Superior temporal gyrus (tissue), 1 donor: ENCODE results near the gene SDK1.

Experiments
- DNase-seq: peaks from one replicate; pipeline ENCODE4 v3.0.0-alpha.2; 2016; ENCODE audit errors: extremely low spot score

SDK1 gene

DNA sequence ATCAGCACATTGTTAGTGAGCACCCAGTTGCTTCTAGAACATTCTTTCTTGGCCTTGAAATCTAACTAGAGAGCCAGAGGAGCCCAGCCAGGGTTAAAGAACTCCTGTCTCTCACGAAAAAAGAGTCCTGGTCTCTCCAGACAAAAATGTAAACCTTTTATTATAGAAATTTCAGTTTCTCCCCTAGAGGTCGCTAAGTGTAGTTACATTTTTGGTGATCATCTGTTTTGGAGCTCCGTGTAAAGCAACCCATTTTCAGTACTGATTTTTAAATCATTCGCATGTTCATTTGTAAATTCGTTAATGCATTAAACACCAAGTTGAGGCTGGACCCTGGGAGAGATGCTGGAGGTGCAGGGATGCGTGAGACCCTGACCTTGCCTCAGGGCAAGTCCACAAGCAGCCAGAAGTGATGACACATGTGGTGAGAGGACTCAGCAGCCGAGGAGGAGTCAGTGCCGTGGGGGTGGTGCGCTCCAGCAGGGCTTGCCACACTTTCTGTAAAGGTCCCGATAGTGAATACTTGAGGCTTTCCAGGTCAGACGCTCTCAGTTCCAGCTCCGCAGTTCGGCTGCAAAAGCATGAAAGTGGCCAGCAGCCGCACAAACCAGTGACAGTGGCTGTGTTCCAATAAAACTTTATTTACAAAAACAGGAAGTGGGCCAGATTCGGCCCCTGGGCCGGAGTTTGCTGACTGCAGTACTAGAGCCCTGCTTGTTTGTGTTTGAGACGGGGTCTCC is 802.5 kb downstream of the SDK1 start:
- DNase-seq, result no peak

DNA sequence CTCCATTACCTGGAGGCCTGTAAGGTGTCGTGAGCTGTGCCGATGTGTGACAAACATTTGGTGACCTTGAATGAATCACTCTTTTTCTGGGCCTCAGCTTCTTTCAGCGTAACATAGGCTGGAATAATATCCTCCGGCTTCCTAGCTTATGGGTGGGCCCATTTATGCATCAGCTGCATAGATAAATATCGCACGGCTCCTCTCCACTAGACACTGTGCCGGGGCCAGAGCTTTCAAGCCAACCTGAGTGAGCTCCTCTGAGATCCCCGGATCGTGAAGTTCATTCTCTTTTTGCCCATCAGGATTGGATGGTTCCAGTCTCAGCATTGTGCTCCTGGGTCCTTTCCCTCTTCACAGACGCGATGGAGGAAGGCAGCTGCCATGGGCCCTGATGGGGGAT is 806.8 kb downstream of the SDK1 start:
- no peak for DNase-seq

DNA sequence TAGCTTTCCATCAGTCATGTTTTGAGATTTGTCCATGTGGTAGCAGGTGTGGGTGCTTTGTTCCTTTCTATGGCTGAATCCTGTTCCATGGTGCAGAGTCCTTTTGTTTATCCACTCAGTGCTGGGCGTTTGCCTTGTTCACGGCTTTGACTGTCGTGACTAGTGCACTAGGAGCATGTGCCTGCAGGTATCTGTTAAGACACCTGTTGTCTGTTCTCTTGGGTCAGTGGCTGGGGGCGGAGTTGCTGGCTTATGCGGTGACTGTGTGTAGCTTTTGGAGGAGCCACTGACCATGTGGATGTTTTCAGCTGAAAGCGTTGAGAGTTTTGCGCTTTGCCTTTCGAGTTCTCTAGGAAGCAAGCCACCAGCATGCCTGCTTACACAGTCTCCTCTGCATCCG is 807.9 kb downstream of the SDK1 start:
- no peak for DNase-seq

DNA sequence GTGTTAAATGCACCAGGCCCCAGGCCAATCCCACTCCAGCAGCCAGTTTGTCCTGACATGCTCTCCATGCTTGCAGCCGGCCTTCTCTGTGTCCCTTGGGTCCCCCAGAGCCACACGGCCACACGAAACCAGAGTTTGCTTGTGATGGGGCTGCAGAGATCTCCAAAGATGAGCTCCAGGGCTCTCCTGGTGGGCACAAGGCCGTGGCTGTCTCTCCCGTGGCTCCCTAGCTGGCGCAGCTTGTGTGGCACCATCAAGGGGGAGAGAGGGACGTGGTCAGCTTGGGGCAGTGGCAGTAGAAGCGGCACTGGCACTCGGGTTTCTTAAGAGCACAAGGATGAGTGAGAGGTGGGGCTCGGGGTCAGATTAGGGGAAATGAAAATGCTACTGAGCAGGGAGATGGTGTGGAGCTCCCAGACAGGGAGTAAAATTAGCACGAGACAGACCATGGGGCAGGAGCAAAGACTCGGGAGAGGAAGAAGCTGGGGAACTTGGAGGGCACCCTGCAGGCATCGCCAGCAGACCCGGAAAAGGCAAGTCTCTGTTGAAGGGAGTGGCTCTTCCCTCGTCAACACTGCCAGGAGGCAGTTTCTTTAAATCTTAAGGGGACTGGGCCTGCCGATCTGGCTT is 808.5 kb downstream of the SDK1 start:
- DNase-seq, result no peak

DNA sequence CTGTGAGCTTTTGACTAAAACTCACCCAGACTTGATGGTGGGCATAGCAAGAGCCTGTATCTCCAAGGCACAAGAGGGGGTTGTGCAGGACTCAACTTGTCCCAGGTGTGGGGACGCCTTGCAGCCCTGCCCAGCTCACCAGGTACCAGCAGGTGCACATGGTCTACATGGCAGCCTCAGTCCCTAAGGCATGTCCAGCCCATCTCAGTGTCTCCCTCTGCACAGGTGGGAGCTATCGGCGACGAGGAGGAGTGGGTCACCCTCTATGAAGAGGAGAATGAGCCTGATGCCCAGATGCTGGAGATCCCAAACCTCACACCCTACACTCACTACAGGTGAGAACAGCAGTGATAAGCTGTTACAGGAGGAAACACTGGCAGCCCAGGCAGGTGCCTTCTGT is 809.4 kb downstream of the SDK1 start:
- no peak for DNase-seq

DNA sequence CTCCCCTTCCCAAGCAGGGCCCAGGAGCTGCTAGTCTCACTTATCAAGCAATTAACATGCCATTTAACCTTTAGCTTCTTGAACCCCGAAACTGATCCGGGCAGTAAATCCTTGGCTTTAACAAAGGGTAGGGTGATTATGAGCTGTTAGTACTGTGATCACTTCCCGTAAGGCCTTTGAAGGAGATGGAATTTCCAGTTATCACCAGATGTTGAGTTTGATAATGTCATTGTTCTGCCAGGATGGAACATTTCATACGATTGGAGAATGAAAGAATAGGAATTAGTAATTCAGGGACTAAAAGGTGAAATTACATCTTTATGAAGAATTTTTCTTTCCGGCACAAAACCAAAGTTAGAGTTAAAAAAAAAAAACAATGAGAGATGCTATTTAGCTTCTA is 810.1 kb downstream of the SDK1 start:
- DNase-seq, result no peak

DNA sequence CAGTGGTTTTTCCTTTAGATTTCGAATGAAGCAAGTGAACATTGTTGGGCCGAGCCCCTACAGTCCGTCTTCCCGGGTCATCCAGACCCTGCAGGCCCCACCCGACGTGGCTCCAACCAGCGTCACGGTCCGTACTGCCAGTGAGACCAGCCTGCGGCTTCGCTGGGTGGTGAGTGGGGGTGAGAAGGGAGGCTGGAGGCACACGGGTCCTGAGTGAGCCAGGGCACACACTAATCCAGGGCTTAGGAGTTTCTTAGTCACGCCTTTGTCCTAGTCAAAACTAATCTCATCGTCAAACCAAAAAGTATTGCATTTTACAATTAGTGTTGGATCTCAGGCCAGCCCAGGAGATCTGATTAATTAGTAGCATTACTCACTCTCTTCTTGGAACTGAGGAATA is 812.2 kb downstream of the SDK1 start:
- DNase-seq, result no peak

DNA sequence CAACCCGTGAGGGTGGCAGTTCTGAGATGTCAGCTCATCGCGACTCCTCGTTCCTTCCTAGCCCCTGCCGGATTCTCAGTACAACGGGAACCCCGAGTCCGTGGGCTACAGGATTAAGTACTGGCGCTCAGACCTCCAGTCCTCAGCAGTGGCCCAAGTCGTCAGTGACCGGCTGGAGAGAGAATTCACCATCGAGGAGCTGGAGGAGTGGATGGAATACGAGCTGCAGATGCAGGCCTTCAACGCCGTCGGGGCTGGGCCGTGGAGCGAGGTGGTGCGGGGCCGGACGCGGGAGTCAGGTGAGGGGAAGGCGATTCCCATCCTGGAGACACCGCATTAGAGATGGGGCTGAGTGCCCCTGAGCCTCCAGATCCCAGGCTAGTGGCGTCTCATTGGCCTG is 812.9 kb downstream of the SDK1 start:
- no peak for DNase-seq

DNA sequence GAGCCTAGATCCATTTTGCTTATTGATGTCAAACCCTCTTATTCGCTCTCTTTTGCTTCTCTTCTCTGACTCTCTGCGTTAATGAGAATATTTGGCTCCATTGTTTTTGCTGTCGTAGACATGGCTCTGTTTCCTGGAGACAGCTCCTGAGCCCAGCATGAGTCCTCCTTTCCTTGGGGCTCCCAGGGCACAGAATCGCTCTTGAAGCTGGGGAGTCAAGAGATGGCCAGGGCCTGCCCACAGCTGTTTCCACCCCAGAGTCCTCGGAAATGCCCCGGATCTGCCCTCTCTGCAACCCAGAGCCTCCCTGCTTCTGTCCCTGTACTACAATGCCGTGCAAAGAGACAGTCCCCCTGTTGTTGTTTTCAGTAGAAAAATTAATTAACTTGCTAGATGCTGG is 814.4 kb downstream of the SDK1 start:
- no peak for DNase-seq

DNA sequence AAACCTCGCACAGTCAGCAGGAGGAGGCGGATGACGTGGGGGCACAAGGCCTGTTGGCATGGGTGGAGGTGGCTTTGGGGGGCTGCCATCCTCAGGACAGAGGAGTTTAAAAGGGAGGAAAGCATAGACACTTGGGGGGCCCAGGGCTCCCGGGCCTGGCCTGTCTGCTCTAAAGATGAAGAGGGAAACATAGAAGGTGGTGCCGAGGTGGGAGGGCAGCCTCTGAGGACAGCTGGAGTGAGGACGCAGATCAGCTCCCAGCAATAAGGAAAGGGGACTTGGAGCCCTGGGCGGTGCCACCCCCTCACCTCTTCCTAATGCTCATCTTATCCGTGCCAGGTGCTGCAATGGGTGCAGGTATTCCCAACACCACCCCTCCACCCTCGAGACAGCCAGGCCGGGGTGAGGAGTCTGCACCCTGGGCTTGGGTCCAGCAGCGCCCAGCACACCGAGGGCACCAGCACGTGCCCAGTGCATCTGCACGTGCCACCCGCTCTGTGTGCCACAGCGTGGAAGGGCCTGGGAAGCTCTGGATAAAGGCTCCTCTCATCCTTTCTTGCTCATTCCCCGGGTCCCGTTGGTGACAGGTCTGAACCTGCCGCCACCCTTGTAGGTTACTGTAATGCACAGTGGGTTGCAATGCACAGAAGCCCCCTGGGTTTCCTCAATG is 815.0 kb downstream of the SDK1 start:
- no peak for DNase-seq

DNA sequence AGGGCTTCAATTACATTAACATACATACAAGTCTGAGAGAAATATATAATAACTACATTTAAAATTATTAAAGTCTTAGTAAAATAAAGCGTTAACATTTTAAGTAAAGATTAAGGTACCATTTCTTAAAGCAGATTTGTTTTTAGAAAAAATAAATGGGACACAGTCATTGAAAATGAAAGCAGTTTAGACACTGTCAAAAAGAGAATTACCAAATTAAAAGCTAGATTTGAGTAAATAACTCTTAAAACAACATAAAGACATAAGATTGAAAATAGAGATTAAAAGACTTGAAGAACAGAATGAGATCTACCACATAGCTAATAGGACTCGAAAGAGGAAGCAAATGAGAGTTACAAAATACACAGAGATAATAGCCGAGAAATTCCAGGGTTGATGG is 818.8 kb downstream of the SDK1 start:
- no peak for DNase-seq

DNA sequence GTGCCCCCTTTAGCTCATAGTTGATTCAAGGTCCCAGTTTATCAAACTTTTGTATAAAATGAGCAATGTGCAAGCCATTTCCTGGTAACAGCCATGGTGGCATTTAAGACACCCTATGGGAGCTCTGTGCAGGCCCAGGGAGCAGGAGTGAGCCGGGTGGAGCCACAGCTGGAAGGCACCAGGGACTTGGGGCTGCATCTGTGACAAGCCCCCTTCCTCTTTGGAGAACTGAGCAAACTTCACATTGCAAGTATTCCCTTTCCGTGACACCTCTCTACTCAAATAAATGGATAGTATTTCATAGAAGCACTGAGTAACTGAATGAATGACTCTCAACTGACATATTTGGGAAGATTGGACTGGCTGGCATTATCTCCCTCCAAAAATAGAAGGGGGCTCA is 822.3 kb downstream of the SDK1 start:
- no peak for DNase-seq

DNA sequence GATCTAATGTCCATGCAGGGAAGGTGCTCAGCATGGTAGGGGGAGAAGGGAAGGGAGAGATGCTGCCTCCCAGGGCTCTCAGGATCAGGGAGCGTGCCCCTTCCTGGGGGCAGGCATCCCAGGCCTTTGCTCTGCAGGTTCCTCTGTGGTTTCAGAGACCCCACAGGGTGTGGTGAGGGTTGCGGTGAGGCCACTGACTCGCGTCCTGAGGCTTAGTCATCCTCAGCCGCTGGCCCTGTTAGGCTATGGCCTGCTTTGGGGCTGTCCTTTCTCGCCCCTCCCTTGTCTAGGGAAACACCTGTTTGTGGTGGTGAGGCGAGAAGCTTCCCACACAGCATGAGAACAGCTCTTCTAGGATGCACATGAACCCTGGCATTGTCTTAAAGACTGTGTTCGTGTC is 822.8 kb downstream of the SDK1 start:
- no peak for DNase-seq

DNA sequence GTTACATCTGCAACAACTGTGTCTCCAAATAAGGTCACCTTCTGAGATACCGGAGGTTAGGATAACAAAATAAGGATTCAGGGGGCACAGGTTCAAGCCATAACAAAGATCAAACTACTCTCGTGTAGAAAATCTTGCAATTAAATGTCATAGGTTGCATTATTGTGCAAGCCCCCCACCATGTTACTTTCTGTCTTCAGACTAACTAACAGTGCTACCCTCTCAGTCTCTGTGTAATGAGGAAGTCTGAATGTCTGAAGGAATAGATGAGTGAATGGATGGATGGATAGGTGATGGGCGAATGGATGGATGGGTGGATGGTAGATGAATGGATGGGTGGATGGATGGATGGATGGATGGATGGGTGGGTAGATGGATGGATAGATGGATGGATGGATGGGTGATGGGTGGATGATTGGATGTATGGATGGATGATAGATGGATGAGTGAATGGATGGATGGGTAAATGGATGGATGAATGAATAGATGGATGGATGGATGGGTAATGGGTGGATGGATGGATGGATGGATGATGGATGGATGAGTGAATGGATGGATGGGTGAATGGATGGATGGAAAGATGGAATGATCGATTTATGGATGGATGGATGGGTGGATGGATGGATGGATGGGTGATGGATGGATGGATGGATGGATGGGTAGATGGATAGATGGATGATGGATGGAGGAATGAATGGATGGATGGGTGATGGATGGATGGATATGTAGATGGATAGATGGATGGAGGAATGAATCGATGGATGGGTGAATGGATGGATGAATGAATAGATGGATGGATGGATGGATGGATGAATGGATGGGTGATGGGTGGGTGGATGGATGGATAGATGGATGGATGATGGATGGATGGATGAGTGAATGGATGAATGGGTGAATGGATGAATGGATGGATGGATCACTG is 823.8 kb downstream of the SDK1 start:
- DNase-seq, result no peak

DNA sequence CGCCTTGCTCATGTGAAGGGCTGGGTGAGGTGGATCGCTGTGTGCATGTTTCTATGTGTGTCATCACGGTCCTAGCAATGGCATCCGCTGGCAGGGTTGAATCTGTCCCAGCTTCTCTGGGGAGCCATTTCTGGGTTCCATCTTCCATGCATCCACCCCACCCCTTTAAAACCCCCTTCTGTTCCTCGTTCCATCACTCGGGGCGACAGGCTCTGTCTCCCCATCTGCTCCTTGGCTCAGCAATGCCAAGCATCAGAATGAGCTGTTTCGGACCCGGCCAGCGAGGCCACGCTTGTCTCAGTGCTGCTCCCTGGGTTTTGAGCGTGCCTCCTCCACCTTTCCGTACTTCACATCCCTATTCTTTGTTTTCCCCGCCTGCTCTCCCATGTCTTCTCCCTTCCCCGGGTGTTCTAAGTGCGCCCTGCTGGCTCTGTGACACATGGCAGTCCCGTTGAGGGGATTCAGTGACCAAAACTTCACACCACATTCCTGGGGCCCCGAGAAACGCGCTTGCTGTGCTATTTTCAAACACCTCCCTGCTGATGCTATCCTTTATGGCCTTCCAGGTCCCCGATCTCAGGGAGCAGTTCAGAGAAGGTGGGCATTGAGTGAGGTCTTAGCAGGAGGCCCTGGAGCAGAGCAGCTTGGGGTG is 827.0 kb downstream of the SDK1 start:
- DNase-seq, result no peak

DNA sequence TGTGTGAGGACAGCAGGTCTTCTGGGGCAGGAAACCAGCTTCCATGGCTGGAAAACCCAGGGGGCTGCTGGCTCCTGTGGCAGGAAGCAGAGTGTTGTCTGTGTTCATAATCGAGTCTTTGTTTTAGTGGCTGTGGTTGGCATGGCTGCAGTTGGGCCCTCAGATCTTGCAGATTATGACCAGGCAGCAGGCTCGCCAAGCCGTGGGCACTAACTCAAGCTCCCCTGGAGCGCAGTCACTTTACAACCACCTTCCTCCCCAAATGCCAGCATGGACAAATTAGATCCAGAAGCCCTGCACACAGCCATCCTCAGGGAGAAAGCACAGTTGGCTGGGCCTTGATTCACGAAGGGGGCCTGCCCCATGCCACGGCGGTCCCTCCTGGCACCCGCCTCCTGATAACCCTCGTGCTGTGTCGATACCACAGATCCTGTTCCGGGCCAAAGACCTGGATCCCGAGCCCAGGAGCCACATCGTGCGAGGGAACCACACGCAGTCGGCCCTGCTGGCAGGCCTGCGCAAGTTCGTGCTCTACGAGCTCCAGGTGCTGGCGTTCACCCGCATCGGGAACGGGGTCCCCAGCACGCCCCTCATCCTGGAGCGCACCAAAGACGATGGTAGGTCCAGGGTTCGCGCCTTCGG is 828.5 kb downstream of the SDK1 start:
- DNase-seq, result peak; percentile 42

DNA sequence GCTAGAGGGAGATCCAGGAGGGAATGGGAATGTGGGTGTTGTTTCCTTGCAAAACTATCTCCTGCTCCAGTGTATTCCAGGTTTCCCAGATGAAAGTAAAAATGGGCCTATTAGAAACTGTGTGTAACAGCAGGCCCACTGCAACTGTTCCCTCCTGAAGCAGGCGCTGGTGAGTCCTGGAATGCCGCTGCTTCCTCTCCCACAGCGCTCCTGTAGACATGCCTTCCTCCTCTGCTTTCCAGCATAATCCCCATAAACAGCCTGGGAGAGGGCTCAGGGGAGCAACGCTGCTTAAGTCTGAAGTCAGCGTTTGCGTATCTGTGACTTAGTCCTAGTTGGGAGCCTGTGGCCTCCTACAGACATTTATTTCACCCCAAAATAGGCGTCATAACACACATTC is 830.0 kb downstream of the SDK1 start:
- no peak for DNase-seq

DNA sequence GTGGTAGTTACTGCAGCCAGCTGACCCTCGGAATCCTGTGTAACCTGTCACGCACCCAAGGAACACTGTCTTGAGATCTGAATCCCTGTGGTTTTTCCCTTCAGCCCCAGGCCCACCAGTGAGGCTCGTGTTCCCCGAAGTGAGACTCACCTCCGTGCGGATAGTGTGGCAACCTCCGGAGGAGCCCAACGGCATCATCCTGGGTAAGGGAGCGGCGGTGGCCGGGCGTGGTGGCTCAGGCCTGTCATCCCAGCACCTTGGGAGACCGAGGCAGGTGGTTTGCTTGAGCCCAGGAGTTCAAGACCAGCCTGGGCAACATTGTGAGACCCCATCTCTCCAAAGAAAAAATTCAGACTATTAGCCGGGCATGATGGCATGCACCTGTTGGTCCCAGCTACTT is 831.2 kb downstream of the SDK1 start:
- DNase-seq, result no peak

DNA sequence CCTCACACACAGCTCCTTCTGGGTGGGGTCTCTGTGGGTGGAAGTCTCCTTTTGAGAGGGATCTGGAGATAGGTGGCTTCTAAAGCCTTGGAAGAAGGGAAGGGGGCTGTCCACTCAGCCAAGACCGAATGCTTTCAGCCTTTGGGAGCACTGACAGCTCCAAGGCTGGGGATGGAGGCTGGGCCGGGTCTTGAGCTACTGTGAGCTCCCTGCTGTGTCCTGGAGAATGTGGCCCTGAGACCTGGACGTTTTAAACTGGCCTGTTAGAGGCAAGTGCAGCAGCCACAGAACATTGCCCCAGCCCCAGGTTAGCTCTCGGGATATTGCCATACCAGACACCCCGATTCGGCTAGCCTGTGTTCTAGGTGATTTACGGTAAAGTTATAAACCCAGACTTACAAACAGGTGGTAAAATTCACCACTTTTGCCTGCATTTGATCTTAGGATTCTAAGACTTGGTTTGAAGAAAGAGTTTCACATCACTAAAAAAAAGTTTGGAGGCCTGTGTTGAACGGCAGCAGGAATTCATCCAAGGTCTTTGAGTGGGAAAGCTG is 832.5 kb downstream of the SDK1 start:
- no peak for DNase-seq

DNA sequence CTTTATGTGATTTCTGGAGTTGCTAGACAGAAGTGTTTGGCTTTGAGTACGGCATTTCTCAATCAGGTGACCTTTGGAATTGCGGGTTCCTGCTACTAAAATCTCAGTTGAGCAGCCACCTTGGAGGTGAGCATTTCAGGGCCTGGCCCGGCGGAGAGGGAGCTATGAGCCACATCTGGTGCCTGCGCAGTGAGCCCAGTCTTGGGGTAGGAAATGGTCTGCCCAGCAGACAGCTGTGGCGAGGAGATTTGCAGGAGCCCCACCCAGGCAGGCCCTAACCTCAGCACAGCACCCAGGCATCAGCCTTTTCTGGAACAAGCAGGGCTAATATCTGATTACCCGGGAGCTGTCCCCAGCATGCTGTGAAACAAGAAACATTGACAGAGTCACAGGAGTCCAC is 833.2 kb downstream of the SDK1 start:
- no peak for DNase-seq

DNA sequence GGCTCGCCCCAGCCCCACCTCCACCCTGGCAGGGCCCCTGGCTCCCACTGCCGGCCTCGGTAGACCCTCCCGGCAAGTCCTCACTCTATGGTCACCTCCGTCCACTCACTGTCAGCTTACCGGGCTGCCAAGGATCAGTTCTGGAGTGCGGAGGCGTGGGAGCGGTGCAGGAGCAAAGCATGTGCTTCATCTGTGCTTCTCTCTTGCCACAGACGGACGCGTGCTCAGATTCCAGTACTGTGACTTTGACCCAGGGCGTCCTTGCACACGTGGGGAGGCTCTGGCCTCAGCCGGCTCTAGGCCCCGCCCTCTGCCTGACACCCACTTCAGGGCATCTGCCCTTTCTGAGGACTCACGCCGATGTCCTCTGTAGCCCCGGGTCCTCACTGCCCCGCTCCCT is 833.6 kb downstream of the SDK1 start:
- no peak for DNase-seq
